CD4-positive, alpha-beta T cell treated with Interleukin-12 subunit alpha and Interleukin-12 subunit beta, for 1 hour (primary cell): ENCODE measurements around the gene OR6J1.
"Not testable (repeated sequence)": the region's sequence is repeated elsewhere in the genome, so short reads cannot be mapped to it uniquely, and the experiment has no call there.

Experiments
- DNase-seq: peaks from one replicate; pipeline ENCODE4 v3.0.0-alpha.2; 2020

The OR6J1 gene

DNA sequence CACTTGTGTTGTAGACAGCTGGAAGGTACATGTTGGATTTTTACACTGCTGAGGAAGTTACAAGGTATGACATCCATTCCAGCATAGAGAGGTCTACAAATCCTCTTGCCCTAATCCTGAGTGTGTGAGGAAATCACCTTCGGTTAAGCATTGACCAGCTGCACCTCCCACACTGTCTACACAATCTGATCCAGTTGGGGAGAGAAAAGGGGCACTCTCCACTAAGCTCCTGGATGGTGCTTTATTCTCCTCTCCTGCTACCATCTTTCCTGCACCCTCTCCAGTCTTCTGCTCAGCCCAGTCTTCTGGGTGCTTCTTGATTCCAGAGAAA, at the start of gene OR6J1:
TSS of gene OR6J1 (minus strand) at position 48 of the 331 bp plus-strand sequence. CDS start 9,541 bp downstream, outside the sequence.
- DNase-seq = no peak

DNA sequence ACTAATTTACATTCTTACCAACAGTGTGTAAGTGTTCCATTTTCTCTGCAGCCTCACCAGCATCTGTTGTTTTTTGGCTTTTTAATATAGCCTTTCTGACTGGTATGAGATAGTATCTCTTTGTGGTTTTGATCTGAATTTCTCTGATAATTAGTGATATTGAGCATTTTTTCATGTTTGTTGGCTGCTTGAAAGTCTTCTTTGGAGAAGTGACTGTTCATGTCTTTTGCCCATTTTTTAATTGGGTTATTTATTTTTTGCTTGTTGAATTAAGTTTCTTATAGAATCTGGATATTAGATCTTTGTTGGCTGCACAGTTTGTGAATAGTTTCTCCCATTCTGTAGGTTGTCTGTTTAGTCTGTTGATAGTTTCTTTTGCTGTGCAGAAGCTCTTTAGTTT, 48.0 kb upstream of the OR6J1 start:
- no peak for DNase-seq

DNA sequence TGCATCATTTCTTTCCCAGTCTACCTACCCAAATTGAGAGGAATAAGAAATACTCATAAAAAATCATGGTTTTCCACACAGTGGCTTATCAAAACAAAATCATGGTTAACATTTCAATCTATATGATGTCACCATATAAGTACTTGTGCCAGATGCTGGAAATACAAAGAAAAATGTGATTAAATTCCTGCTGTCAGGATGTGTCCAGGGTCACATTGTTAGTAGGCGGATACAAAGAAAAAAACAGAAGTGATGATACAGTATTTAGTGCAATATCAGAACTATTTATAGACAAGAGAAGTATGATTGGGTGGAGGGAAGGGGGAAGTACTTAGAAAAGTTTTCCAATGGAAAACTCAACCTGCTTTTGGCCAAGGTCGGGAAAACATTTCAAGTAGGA, 47.0 kb upstream of the OR6J1 start:
- no peak for DNase-seq

DNA sequence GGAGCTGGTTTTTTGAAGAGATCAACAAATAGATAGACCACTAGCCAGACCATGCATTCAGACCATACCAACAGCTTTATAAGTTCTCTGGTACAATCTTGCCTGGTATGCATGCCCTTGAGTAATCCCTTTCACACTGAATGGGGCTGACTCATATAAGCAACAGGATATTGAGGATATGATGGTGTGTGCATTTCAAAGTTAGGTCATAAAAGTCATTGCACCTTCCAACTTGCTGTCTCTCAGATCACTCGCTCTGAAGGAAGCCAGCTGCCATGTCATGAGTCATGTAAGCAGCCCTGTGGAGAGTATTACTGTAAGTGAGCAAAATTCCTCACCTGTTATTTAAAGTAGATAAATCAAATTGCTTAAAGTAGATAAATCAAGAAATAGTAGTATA, 45.0 kb upstream of the OR6J1 start:
- DNase-seq = no peak

DNA sequence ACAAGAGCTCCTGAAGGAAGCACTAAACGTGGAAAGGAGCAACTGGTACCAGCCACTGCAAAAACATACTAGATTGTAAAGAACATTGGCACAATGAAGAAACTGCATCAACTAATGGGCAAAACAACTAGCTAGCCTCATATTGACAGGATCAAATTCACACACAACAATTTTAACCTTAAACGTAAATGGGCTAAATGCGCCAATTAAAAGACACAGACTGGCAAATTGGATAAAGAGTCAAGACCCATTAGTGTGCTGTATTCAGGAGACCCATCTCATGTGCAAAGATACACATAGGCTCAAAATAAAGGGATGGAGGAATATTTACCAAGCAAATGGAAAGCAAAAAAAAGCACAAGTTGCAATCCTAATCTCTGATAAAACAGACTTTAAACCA, 43.8 kb upstream of the OR6J1 start:
- DNase-seq = not testable (repeated sequence)

DNA sequence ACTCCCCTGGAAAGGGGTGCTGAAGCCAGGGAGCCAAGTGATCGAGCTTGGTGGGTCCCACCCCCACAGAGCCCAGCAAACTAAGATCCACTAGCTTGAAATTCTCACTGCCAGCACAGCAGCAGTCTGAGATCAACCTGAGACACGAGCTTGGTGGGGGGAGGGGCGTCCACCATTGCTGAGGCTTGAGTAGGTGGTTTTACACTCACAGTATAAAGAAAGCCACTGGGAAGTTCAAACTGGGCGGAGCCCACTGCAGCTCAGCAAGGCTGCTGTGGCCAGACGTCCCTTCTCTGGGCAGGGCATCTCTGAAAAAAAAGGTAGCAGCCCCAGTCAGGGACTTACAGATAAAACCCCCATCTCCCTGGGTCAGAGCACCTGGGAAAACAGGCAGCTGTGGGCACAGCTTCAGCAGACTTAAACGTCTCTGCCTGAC, 42.0 kb upstream of the OR6J1 start:
- not testable (repeated sequence) for DNase-seq

DNA sequence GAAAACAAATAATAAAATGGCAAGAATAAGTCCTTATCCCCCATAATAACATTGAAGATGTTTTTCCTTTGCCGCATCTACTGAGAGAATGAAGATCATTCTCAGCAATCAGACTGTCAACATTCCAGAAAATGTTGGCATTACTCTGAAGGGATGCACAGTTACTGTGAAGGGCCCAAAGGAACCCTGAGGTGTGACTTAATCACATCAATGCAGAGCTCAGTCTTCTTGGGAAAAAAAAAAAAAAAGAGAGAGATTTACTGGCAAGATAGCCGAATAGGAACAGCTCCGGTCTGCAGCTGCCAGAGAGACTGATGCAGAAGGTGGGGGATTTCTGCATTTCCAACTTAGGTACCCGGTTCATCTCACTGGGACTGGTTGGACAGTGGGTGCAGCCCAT, 41.3 kb upstream of the OR6J1 start:
- DNase-seq = no peak

DNA sequence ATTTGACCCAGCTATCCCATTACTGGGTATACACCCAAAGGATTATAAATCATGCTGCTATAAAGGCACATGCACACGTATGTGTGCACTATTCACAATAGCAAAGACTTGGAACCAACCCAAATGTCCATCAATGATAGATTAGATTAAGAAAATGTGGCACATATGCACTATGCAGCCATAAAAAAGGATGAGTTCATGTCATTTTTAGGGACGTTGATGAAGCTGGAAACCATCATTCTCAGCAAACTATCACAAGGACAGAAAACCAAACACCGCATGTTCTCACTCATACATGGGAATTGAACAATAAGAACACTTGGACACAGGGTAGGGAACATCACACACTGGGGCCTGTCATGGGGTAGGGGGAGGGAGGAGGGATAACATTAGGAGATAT, 39.3 kb upstream of the OR6J1 start:
- DNase-seq = not testable (repeated sequence)

DNA sequence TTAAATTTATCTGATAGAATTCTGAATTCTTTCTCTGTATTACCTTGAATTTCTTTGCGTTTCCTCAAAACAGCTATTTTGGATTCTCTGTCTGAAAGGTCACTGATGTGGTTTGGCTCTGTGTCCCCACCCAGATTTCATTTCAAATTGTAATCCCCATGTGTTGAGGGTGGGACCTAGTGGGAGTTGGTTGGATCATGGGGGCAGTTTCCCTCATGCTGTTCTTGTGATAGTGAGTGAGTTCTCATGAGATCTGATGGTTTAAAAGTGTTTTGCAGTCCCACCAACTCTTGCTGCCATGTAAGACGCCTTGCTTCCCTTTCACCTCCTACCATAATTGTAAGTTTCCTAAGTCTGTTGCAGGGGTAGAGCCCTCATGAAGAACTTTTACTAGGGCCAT, 34.1 kb upstream of the OR6J1 start:
- DNase-seq = no peak

DNA sequence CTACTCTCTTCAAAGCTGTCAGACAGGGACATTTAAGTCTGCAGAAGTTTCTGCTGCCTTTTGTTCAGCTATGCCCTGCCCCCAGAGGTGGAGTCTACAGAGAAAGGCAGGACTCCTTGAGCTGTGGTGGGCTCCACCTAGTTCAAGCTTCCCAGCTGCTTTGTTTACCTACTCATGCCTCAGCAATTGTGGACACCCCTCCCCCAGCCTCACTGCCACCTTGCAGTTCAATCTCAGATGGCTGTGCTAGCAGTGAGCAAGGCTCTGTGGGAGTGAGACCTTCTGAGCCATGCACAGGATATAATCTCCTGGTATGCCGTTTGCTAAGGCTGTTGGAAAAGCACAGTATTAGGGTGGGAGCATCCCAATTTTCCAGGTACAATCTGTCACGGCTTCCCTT, 33.4 kb upstream of the OR6J1 start:
- not testable (repeated sequence) for DNase-seq

DNA sequence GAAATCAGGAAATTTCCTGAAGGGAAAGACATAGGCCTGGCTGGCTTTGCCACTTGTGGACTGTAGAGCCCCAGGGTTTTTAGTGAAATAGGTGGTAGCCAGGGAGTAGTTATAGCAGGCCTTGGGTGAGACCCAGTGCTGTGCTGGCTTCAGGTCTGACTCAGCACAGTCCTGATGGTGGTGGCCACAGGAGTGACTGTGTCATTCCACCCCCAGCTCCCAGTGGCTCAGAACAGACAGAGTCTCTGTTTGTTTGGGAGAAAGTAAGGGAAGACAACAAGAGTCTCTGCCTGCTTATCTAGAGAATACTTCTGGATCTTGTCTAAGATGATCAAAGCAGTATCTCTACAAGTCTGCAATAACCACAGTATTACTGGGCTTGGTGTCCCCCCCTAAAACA, 27.5 kb upstream of the OR6J1 start:
- no peak for DNase-seq

DNA sequence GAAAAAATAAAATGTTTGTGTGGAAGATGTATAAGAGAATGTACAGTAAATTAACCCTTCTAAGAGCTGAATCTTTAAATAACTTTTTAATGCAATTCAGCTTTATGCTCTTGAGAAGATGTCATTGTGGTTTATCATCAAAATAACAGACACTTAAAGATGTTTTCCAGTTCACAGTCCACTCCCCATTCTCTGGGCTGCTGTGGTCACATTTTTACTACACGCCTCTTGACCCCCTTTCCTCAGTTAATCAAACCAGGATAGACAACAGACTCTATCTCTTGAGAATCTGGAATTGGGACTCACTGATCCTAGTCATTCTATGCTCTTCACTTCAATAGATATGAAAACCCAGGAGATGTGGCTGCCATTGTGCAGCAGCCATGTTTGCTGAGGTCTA, 24.7 kb upstream of the OR6J1 start:
- DNase-seq = no peak

DNA sequence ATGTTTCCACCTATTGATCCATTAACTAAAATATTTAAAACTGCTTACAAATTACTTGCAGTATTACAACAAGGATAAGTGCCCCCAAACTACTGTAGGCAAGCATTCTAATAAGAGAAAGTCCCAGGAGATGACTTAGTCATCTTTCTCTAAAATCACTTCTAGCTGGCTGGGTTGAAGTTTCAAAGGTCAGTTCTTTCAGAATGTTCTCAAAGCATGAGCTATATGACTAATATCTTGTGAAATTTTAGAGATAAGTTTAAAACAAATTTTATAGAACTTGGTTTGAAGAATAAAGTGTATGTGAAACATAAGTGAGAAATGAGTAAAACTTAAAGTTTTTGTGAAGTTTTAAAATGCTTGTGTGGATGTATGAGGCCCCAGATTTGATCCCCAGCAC, 24.3 kb upstream of the OR6J1 start:
- DNase-seq = no peak

DNA sequence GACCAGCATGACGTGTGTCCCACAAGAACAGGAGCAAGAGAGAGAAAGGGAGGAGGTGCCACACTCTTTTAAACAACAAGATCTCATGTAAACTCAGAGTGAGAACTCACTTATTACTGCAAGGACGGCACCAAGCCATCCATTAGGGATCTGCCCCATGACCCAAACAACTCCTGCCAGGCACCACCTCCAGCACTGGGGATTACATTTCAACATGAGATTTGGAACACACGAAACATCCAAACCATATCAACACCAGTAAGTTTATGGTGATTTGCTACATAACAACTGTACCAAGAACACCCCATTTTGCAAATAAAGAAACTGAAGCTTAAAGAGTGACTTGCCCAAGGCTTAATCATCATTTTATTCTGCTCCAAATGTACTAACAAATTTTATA, 23.7 kb upstream of the OR6J1 start:
- DNase-seq = no peak

DNA sequence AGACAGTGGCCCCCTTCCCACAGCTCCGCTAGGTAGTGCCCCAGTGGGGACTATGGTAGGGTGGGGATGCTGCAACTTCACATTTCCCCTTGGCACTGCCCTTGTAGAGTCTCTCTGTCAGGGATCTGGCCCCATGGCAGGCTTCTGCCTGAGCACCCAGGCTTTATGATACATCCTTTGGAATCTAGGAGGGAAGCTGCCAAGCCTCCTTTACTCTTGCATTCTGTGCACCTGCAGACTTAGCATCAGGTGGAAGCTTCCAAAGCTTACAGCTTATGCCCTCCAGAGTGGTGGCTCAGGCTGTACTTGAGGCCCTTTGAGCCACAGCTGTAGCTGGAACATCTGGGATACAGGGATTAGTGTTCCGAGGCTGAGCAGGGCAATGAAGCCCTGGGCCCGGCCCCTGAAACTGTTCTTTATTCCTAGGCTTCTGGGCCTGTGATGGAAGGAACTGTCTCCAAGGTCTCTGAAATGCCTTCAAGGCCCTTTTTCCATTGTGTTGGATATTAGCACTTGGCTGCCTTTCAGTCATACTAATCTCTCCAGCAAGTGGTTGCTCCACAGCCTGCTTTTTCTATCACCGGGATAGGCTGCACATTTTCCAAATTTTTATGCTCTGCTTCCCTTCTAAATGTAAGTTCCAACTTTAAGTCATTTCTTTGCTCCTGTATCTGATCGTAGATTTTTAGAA, 22.2 kb upstream of the OR6J1 start:
- no peak for DNase-seq

DNA sequence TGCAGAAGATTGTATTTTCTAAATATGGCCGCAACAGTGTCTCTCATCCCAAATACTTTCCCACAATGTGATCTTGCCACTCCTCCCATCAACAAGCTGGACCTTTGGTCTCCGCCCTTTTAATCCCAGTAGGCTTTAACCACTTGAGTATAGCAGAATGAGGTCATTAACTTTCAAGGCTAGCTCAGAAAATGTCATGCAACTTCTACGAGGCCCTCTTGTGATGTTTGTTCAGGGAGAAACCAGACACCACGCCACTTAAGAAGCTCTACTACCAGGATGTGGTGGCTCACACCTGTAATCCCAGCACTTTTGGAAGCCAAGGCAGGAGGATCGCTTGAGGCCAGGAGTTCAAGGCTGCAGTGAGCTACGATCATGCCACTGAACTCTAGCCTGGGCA, 20.1 kb upstream of the OR6J1 start:
- DNase-seq = no peak

DNA sequence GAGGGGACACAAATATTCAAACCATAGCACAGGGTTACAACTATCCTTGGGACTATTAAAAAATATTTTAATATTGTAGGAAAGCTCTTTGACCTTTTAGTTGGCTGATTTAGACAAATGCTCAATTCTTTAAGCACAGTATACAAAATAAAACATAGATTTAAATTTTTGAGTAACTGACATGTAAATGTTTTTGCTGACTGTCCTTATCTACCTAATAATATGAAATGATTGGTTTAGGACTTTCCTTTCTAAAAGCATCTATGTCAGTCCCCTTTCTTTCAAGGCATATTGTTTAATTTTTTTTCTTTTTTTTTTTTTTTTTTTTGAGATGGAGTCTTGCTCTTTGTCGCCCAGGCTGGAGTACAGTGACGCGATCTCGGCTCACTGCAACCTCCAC, 16.5 kb upstream of the OR6J1 start:
- no peak for DNase-seq

DNA sequence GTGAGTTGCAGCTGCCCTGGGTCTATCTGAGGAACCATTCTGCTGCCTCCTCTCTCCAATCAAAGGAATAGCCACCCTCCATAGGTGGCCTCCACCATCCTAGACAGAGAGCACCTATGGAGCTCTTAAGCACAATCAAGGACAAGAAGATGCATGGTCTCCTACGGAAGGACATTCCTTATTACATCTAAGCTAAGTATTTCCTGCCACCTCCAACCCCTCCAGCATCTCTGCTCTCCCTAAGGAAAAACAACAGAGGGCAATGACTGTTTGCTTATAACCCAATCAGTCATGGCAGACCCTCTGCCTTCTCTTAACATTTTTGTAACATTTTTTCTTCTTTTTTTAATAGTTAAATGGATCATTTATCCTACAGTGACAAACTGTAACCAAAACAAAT, 14.8 kb upstream of the OR6J1 start:
- no peak for DNase-seq

DNA sequence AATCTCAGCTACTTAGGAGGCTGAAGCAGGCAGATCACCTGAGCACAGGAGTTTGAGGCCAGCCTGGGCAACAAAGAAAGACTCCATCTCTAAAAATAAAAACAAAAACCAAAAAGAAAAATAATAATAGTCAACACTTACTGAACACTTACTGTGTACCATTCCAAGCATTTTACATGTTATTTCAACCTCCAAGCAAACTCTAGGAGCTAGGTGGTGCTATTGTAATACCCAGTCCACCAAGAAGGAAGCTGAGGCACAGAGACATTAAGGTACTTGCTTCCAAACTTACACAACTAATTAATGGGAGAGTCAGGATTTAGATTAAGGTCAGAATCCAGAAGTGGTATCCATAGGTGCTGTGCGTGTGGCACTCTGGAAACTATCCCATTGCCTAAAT, 13.7 kb upstream of the OR6J1 start:
- no peak for DNase-seq

DNA sequence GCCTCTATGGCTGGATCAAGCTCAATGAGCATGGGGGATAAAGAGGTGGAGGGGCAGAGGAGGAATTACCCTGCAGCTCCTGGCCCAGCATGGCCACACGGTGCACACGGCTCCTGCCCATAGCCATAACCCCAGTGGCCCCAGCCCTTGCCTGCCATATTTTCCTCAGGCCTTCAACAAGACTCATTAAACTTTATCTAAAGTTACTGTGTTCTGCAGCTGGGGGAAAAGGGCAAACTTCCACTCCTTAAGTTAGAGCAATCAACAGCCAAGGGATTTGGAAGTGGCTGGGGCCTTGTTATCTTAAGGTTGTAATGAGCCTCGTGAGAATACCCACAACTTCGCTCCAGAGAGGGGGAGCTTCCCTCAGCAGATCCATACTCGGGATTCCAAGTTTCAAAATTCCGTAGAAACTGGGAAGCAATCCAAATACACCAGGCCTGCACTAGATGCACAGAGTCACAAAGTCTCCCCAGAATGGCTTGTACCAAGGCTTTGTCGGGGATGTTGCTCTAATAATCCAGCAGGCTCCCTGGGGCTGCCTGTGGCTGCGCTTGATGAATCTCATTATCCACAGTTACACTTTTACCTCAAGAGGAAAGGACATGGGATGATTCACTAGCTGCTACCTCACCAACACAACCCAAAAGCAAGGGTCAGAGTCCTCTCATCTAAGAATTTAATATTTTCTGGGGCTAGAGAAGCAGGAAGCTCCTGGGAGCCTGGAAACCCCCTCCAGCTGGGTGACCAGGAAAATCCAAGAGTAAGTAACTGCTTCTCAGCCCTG, 13.0 kb upstream of the OR6J1 start:
- DNase-seq = no peak

DNA sequence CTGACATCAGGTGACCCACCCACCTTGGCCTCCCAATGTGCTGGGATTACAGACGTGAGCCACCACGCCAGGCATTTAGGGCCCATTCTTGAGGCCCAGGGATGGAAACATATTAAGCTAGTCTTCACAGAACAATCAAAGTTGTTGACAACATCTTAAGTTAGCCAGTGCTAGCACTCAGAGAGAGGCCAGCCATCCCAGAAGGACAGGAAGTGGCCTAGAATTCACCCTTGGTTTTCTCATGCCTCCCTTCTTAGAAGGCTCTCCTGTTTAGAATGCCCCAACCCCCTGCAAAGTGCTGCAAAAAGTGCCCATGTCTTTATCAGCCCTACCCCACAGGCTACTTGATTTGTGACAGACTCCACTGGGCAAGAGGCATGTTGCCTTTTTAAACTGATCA, 12.1 kb upstream of the OR6J1 start:
- no peak for DNase-seq

DNA sequence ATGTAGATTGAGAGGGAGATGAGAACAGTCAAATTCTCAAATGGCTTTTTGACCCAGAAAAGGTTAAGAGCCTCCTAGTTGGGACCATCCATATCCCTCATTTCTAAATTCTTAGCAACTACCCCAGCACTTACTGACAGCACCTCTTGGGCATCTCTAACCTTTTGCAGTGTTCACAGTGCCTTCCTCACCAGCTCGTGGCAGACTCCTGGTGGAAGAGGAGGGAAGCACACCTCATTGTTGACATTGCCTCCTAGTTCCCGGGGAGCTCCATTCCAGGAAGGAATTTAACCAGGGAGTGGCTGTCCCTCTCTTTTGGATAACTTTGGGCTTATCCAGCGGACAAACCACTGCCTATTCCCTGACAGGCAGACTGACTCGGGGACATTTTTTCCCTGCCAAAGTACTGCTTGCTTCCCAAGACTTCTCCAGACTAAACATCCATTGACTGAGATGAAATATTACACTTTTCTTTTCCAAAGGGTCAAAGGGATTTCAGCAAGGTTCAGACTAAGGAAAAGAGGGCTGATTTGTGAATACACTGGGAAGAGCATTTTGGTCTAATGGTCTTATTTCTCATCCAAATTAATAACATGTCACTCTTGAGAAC, 9.0 kb upstream of the OR6J1 start:
- peak; percentile 59 for DNase-seq

DNA sequence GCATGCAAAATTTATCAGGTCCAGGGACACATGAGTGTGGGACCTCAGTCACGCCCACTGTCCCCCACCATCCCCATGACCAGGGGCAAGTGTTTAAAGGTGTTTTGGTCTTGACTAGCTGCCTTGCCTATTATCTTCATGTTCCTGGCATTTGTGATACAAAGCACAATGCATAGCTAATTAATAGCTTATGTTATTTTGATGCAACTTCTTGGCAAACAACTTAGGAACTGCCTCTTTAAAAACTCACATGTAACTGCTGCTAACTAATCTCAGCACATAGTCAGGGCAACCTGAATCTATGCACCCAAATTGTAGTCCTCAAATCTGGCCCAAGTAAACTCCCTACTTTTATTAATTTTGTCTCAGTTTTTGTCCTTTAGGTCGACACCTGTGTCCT, 7.4 kb upstream of the OR6J1 start:
- DNase-seq = no peak

DNA sequence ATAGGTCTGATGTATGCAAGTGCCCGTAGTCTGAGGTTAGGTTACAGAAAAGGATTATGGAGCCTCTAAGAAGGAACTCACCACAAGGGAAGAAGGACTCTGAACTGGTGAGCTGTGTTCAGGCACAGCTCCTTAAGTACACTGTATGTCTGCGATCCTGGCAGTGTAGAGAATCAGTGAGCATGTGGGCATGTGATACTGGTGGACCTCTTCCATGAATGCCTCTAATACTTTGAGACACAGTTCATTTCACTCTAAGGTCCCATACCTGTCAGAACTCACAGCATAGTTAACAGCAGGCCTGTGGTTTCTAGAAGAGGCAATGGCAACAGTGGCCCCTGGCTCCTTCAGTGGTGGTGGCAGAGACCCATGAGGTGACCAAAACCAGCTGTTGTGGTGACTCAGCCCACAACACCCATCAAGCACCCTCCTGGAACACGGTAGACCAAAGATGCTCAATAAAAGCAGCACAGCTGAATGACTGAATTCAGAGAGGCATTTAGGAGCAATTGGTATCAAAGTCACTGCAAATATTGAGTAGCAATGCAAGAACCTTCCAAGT, 6.9 kb upstream of the OR6J1 start:
- DNase-seq = no peak
